Activated T-helper 2 cell treated with anti-CD3 and anti-CD28 coated beads, Interferon-gamma antibody, Interleukin-2, Interleukin-4, amounts not matched to agents 10 μg/mL and 5 μg/mL and 100 μg/mL, durations not matched to agents 14 hours and 24 hours and 36 hours (primary cell): ENCODE data around the gene AP1B1. TPM values are rescaled to one million over a fixed set of nuclear protein-coding genes. Genes with fewer than 3 reads are reported as not detected.
A peak's percentile ranks its signal among the peaks of the same experiment; 100 is the strongest.
"Not testable (repeated sequence)": the region's sequence is repeated elsewhere in the genome, so short reads cannot be mapped to it uniquely, and the experiment has no call there.

Experiments
- DNase-seq: peaks from one replicate; pipeline ENCODE4 v3.0.0; 2021; ENCODE audit warnings: low spot score
- H3K27ac Mint-ChIP-seq: one replicate; pipeline ENCODE4 v1.8.0; 2021; ENCODE audit warnings: mixed read lengths
- H3K27me3 Mint-ChIP-seq: one replicate; pipeline ENCODE4 v1.8.0; 2021; ENCODE audit warnings: low read depth, mixed read lengths
- H3K36me3 Mint-ChIP-seq: one replicate; pipeline ENCODE4 v1.8.0; 2021; ENCODE audit warnings: low read depth, mixed read lengths
- H3K4me1 Mint-ChIP-seq: one replicate; pipeline ENCODE4 v1.8.0; 2021; ENCODE audit warnings: low read depth, mixed read lengths
- H3K4me3 Mint-ChIP-seq: one replicate; pipeline ENCODE4 v1.8.0; 2021; ENCODE audit warnings: low read depth, mild to moderate bottlenecking, moderate library complexity, mixed read lengths
- H3K9me3 Mint-ChIP-seq: one replicate; pipeline ENCODE4 v1.8.0; 2021; ENCODE audit warnings: mixed read lengths
- intact Hi-C: fragments of 100-400 bp; cut with micrococcal nuclease; formaldehyde crosslinking; loops from one replicate; pipeline ENCODE4 v1.15.1; 2023
- total RNA-seq: library from RNA; stranded (reverse); gene quantifications from 2 replicates; pipeline ENCODE4 v1.2.3, GENCODE V29; 2022

AP1B1 gene
- total RNA-seq, 1 donor from 2014 or later, result 73.4 TPM

- H3K36me3 Mint-ChIP-seq, H3K27ac Mint-ChIP-seq, H3K4me1 Mint-ChIP-seq, intact Hi-C loops, H3K9me3 Mint-ChIP-seq, H3K4me3 Mint-ChIP-seq, DNase-seq: not testable (repeated sequence)
- H3K27me3 Mint-ChIP-seq, result peaks cover 25% of the 10 kb centered on the region
These were observed 13.2 kb upstream of the AP1B1 start for GRCh38 chr22:29401538-29401937.

GRCh38 chr22:29400576-29400975, 12.2 kb upstream of the AP1B1 start:
- intact Hi-C loops, result no loop called here
- no peak for DNase-seq
- no peaks in the 10 kb centered on the region for H3K4me1 Mint-ChIP-seq
- H3K36me3 Mint-ChIP-seq, result no peaks in the 10 kb centered on the region
- H3K9me3 Mint-ChIP-seq, result no peaks in the 10 kb centered on the region
- no peak overlapping the region for H3K4me3 Mint-ChIP-seq
- peaks cover 25% of the 10 kb centered on the region for H3K27me3 Mint-ChIP-seq
- H3K27ac Mint-ChIP-seq, result no peak overlapping the region

- H3K36me3 Mint-ChIP-seq, result no peaks in the 10 kb centered on the region
- intact Hi-C loops, result no loop called here
- H3K9me3 Mint-ChIP-seq, result no peaks in the 10 kb centered on the region
- H3K4me1 Mint-ChIP-seq, result peaks cover 4% of the 10 kb centered on the region
- DNase-seq, result no peak
- H3K27ac Mint-ChIP-seq, result no peak overlapping the region
- H3K4me3 Mint-ChIP-seq, result no peak overlapping the region
- H3K27me3 Mint-ChIP-seq, result peaks cover 21% of the 10 kb centered on the region
These were observed 9.4 kb upstream of the AP1B1 start for GRCh38 chr22:29397791-29398190.

GRCh38 chr22:29396126-29396525, 7.8 kb upstream of the AP1B1 start:
- H3K9me3 Mint-ChIP-seq, result no peaks in the 10 kb centered on the region
- H3K4me1 Mint-ChIP-seq, result peaks cover 4% of the 10 kb centered on the region
- H3K36me3 Mint-ChIP-seq, result no peaks in the 10 kb centered on the region
- H3K27me3 Mint-ChIP-seq, result peaks cover 11% of the 10 kb centered on the region
- DNase-seq, result no peak
- no peak overlapping the region for H3K4me3 Mint-ChIP-seq
- intact Hi-C loops, result no loop called here
- H3K27ac Mint-ChIP-seq, result no peak overlapping the region

- H3K4me3 Mint-ChIP-seq, result no peak overlapping the region
- H3K9me3 Mint-ChIP-seq, result no peaks in the 10 kb centered on the region
- peak; percentile 58 for DNase-seq
- peaks cover 4% of the 10 kb centered on the region for H3K4me1 Mint-ChIP-seq
- intact Hi-C loops, result loop anchor here (1.0 kb wide), 2 partner anchors 18 to 129 kb away; no protein-coding TSS in a partner anchor
- H3K27me3 Mint-ChIP-seq, result peaks cover 4% of the 10 kb centered on the region
- H3K27ac Mint-ChIP-seq, result no peak overlapping the region
- H3K36me3 Mint-ChIP-seq, result no peaks in the 10 kb centered on the region
These were observed 6.7 kb upstream of the AP1B1 start for GRCh38 chr22:29394931-29395581.

GRCh38 chr22:29393019-29393608, 4.7 kb upstream of the AP1B1 start:
- intact Hi-C loops, result no loop called here
- Mint-ChIP-seq H3K36me3 (no peaks in the 10 kb centered on the region), H3K4me3 (no peak overlapping the region), H3K27me3 (no peaks in the 10 kb centered on the region), H3K4me1 (peaks cover 6% of the 10 kb centered on the region), H3K27ac (no peak overlapping the region), H3K9me3 (no peaks in the 10 kb centered on the region)
- no peak for DNase-seq

GRCh38 chr22:29391546-29391945, 3.2 kb upstream of the AP1B1 start:
- Mint-ChIP-seq H3K27ac (no peak overlapping the region), H3K4me1 (peaks cover 16% of the 10 kb centered on the region), H3K4me3 (no peak overlapping the region), H3K27me3 (no peaks in the 10 kb centered on the region), H3K36me3 (no peaks in the 10 kb centered on the region), H3K9me3 (no peaks in the 10 kb centered on the region)
- intact Hi-C loops, result no loop called here
- no peak for DNase-seq

- no peak overlapping the region for H3K4me3 Mint-ChIP-seq
- intact Hi-C loops, result no loop called here
- H3K9me3 Mint-ChIP-seq, result no peaks in the 10 kb centered on the region
- peaks cover 25% of the 10 kb centered on the region for H3K4me1 Mint-ChIP-seq
- no peaks in the 10 kb centered on the region for H3K27me3 Mint-ChIP-seq
- peaks cover 5% of the 10 kb centered on the region for H3K36me3 Mint-ChIP-seq
- H3K27ac Mint-ChIP-seq, result no peak overlapping the region
- no peak for DNase-seq
These were observed 1.9 kb upstream of the AP1B1 start for GRCh38 chr22:29390270-29390669.

GRCh38 chr22:29388759-29389090, 355 bp upstream of the AP1B1 start:
- Mint-ChIP-seq H3K36me3 (peaks cover 11% of the 10 kb centered on the region), H3K9me3 (no peaks in the 10 kb centered on the region), H3K27me3 (no peaks in the 10 kb centered on the region), H3K4me1 (peaks cover 22% of the 10 kb centered on the region), H3K27ac (peak overlapping the region; percentile 87), H3K4me3 (peak overlapping the region; percentile 89)
- intact Hi-C loops, result loop anchor here (1.0 kb wide), 1 partner anchor 119 kb away; no protein-coding TSS in a partner anchor
- DNase-seq, result no peak

GRCh38 chr22:29386708-29387107, 1.7 kb downstream of the AP1B1 start:
- no peak for DNase-seq
- intact Hi-C loops, result no loop called here
- Mint-ChIP-seq H3K4me3 (peak overlapping the region; percentile 89), H3K36me3 (peaks cover 11% of the 10 kb centered on the region), H3K27me3 (no peaks in the 10 kb centered on the region), H3K27ac (no peak overlapping the region), H3K9me3 (no peaks in the 10 kb centered on the region), H3K4me1 (peaks cover 24% of the 10 kb centered on the region)

GRCh38 chr22:29385748-29386147, 2.6 kb downstream of the AP1B1 start:
- H3K4me1 Mint-ChIP-seq, result peaks cover 27% of the 10 kb centered on the region
- no peak overlapping the region for H3K4me3 Mint-ChIP-seq
- no peak for DNase-seq
- no peaks in the 10 kb centered on the region for H3K9me3 Mint-ChIP-seq
- intact Hi-C loops, result no loop called here
- H3K27ac Mint-ChIP-seq, result no peak overlapping the region
- H3K27me3 Mint-ChIP-seq, result no peaks in the 10 kb centered on the region
- H3K36me3 Mint-ChIP-seq, result peaks cover 11% of the 10 kb centered on the region

GRCh38 chr22:29385151-29385704, 3.1 kb downstream of the AP1B1 start:
- DNase-seq, result no peak
- Mint-ChIP-seq H3K4me3 (no peak overlapping the region), H3K4me1 (peaks cover 27% of the 10 kb centered on the region), H3K36me3 (peaks cover 11% of the 10 kb centered on the region), H3K27ac (no peak overlapping the region), H3K9me3 (no peaks in the 10 kb centered on the region), H3K27me3 (no peaks in the 10 kb centered on the region)
- intact Hi-C loops, result no loop called here

GRCh38 chr22:29383740-29384139, 4.6 kb downstream of the AP1B1 start:
- no peaks in the 10 kb centered on the region for H3K27me3 Mint-ChIP-seq
- no peak overlapping the region for H3K4me3 Mint-ChIP-seq
- no peak overlapping the region for H3K27ac Mint-ChIP-seq
- intact Hi-C loops, result no loop called here
- H3K36me3 Mint-ChIP-seq, result peaks cover 13% of the 10 kb centered on the region
- no peak for DNase-seq
- H3K4me1 Mint-ChIP-seq, result peaks cover 31% of the 10 kb centered on the region
- no peaks in the 10 kb centered on the region for H3K9me3 Mint-ChIP-seq
